Hepatic stellate cell (primary cell): Measurements from ENCODE around the gene SIGLEC10.

ENCODE experiments used
- DNase-seq: peaks from one replicate; pipeline ENCODE4 v3.0.0; 2011; ENCODE audit warnings: low spot score

Gene SIGLEC10

DNA sequence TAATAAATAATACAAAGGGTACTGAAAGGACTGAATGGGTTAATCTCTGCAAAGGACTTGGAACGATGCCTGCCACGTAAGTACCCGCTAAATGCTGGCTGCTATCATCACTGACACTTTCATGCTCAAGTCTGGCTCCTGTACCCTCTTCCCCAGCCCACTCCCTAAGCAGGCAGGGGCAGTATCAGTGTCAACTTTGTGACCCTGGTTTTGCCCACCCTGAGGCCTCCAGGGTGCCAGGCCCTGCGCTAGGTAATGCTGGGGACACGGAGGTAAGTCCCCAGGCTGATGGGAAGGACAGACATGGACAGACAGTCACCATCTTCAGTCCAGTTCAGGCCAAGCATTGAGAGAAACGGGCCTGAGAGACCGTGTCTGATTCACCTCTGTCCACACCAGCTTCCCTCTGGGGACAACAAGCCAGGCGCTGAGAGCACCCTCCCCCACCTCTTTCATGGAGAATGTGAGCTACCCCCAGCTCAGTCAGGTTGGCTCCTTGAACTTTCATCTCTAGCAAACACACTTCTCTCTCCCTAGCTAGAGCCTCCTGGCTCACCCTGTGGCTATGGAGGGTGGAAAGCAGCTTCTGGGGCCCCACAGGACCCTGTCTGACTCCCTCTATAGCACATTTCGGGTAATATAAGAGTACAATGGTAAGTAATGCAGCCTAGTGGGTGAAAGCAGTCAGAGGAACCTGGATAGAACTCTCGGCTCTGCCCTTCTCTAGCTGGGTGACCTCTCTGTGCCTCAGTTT lies 52.1 kb downstream of the SIGLEC10 start:
- DNase-seq = peak; percentile 63

DNA sequence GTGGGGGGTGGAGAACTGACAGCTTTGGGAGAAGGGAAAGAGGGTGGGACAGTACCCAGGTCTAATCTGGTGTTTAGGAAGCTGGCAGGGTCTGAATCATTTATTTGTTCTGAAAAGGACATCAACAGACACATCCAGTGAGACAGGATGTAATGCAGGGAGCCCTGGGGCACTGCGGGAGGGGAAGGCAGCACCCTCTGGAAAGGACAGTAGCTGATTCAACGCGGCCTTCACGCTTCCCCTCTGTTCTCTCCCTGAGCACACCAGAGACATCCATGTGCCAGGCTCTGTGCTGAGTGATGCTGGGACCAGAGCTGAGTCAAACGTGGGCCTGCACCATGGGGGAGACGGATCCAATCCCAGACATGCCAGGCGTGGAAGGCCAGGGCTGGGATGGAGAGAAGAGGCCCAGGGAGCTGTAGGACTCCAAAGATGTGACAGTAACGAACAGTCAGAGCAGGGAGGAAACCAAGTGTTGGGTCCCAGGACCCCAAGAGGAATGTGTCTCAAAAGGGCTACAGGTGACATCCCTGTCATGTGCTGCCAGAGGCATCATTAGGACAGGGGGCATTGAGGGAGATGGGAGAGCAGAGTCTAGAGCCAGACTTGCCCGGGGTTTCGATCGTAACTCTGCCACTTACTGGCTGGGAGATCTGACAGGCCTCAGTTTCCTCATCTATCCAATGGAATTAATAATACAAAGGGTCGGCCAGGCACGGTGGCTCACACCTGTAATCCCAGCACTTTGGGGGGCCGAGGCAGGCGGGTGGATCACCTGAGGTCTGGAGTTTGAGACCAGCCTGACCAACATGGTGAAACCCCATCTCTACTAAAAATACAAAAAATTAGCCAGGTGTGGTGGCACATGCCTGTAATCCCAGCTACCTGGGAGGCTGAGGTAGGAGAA lies 53.0 kb downstream of the SIGLEC10 start:
- DNase-seq = no peak

DNA sequence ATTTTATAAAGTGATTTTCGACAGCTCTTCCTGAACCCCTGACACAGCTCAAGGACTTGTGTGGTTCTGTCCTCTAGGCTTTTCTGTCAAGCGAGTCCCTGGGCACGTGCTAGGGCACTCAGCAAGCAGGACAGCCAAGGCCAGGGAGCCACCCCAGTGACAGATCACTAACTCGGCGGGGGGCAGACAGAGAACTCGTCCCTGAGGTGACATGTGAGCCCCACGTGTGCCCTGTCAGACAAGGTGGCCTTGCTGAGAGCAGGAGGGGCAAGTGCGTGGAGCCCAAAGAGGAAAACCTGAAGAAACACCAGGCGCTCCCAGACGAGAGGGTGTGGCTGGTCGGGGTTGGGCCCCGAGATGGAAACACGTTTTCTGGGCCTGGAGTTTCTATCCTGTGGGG lies 56.2 kb downstream of the SIGLEC10 start:
- no peak for DNase-seq
